Fibroblast of lung (primary cell): ENCODE measurements around the gene HCN2.

Source experiments
- CTCF ChIP-seq, 2 donors: IDR thresholded peaks in 1 of 2; conservative IDR thresholded peaks in 1 of 2; 1 replicate in 1 of 2; 2 replicates in 1 of 2; pipeline ENCODE4 v1.5.1; 2011 to 2012; ENCODE audit warnings: low read length in 2 of 2, control low read depth in 1 of 2, inconsistent platforms in 1 of 2, low read depth in 1 of 2, mild to moderate bottlenecking in 1 of 2
- EZH2 ChIP-seq: IDR thresholded peaks from 2 replicates; pipeline ENCODE4 v1.5.1; 2012; ENCODE audit warnings: low read length, control low read depth, mild to moderate bottlenecking; ENCODE audit errors: missing control alignments

- TF ChIP-seq CTCF (conservative IDR thresholded peaks at IDR 0.05 in 1 of 2, IDR thresholded peaks at IDR 0.05 in 1 of 2; ENCODE audit: low read depth in 1 of 2, low read length in 2 of 2) (no peak), EZH2 (no peak)
Observed at GRCh38 chr19:541699-542098, 48.0 kb upstream of the HCN2 start.
